GM23338 (cell line): ENCODE data around the gene RSU1. TPM values are rescaled to one million over a fixed set of nuclear protein-coding genes. Genes with fewer than 3 reads are reported as not detected.

Experiments used
- ATAC-seq: fragments of 200-7000 bp; cut with Tn5 transposase; 3 replicates; pipeline ENCODE4 v1.9.1; 2020
- DNase-seq: peaks from one replicate; pipeline ENCODE4 v3.0.0-alpha.2; 2015; ENCODE audit warnings: low spot score
- H2AFZ ChIP-seq: fragments of 200-600 bp; sonication (generic); 2 replicates; pipeline ENCODE4 v1.8.0; 2016; ENCODE audit warnings: antibody characterized with exemption, mild to moderate bottlenecking, moderate library complexity
- H3F3A ChIP-seq: fragments of 200-600 bp; sonication (generic); replicated peaks from 2 replicates; pipeline ENCODE4 v1.8.0; 2017; ENCODE audit warnings: antibody characterized with exemption, mixed run types, low read depth
- H3K27ac ChIP-seq: fragments of 200-600 bp; sonication (generic); 2 replicates; pipeline ENCODE4 v1.6.1; 2016; ENCODE audit warnings: low read depth
- H3K27me3 ChIP-seq: fragments of 200-600 bp; sonication (generic); 2 replicates; pipeline ENCODE4 v1.8.0; 2016; ENCODE audit warnings: mild to moderate bottlenecking, mixed run types, moderate library complexity; ENCODE audit not compliant: insufficient read depth
- H3K36me3 ChIP-seq: fragments of 200-600 bp; sonication (generic); 2 replicates; pipeline ENCODE4 v1.8.0; 2016; ENCODE audit warnings: mild to moderate bottlenecking; ENCODE audit not compliant: insufficient read depth
- H3K4me1 ChIP-seq: fragments of 200-600 bp; sonication (generic); 2 replicates; pipeline ENCODE4 v1.8.0; 2016; ENCODE audit warnings: mild to moderate bottlenecking, moderate library complexity; ENCODE audit not compliant: insufficient read depth
- H3K4me2 ChIP-seq: fragments of 200-600 bp; sonication (generic); 2 replicates; pipeline ENCODE4 v1.7.1; 2017; ENCODE audit warnings: mixed run types
- H3K4me3 ChIP-seq: fragments of 200-600 bp; sonication (generic); 2 replicates; pipeline ENCODE4 v1.6.1; 2016; ENCODE audit warnings: mixed run types
- H3K79me2 ChIP-seq: fragments of 200-600 bp; sonication (generic); replicated peaks from 2 replicates; pipeline ENCODE4 v1.8.0; 2017; ENCODE audit warnings: mild to moderate bottlenecking; ENCODE audit not compliant: insufficient read depth
- H3K9me2 ChIP-seq: fragments of 200-600 bp; sonication (generic); 2 replicates; pipeline ENCODE4 v1.8.0; 2017; ENCODE audit not compliant: insufficient read depth
- H4K20me1 ChIP-seq: fragments of 200-600 bp; sonication (generic); replicated peaks from 2 replicates; pipeline ENCODE4 v1.8.0; 2017; ENCODE audit warnings: mild to moderate bottlenecking; ENCODE audit not compliant: insufficient read depth
- H3K27ac Mint-ChIP-seq: 2 replicates; pipeline ENCODE4 v1.8.0; 2020; ENCODE audit warnings: inconsistent platforms, mild to moderate bottlenecking, moderate library complexity, mixed read lengths
- H3K27me3 Mint-ChIP-seq: 3 replicates; pipeline ENCODE4 v1.8.0; 2022; ENCODE audit warnings: low read depth, mild to moderate bottlenecking, moderate library complexity, mixed read lengths, inconsistent platforms; ENCODE audit not compliant: insufficient read depth, poor library complexity
- H3K36me3 Mint-ChIP-seq: 3 replicates; pipeline ENCODE4 v1.8.0; 2021; ENCODE audit warnings: low read depth, mild to moderate bottlenecking, inconsistent platforms, moderate library complexity, mixed read lengths
- H3K4me1 Mint-ChIP-seq: 3 replicates; pipeline ENCODE4 v1.8.0; 2020; ENCODE audit warnings: mild to moderate bottlenecking, inconsistent platforms, mixed read lengths
- H3K4me3 Mint-ChIP-seq: 3 replicates; pipeline ENCODE4 v1.8.0; 2021; ENCODE audit warnings: moderate library complexity, mild to moderate bottlenecking, inconsistent platforms, mixed read lengths
- H3K9me3 Mint-ChIP-seq: 3 replicates; pipeline ENCODE4 v1.8.0; 2020; ENCODE audit warnings: moderate library complexity, mild to moderate bottlenecking, inconsistent platforms, mixed read lengths
- CREB1 ChIP-seq: fragments of 250-450 bp; sonication (Bioruptor Pico); IDR thresholded peaks from 2 replicates; pipeline ENCODE4 v1.5.0; 2020; ENCODE audit warnings: low read depth, mild to moderate bottlenecking, moderate library complexity
- JUNB ChIP-seq: IDR thresholded peaks from one replicate; pipeline ENCODE4 v1.6.1; 2016; ENCODE audit warnings: antibody characterized with exemption; ENCODE audit not compliant: unreplicated experiment
- REST ChIP-seq: IDR thresholded peaks from one replicate; pipeline ENCODE4 v1.6.1; 2018; ENCODE audit warnings: antibody characterized with exemption; ENCODE audit not compliant: unreplicated experiment
- ZNF114 ChIP-seq: fragments of 250-450 bp; sonication (Bioruptor Pico); IDR thresholded peaks from 2 replicates; pipeline ENCODE4 v1.5.0; 2020; ENCODE audit warnings: mild to moderate bottlenecking, moderate library complexity
- ZNF462 ChIP-seq: fragments of 250-450 bp; sonication (Bioruptor Pico); IDR thresholded peaks from 2 replicates; pipeline ENCODE4 v1.5.0; 2020; ENCODE audit warnings: mild to moderate bottlenecking, moderate library complexity
- polyA plus RNA-seq: library from polyadenylated mRNA; unstranded; fragments of >200 nt; fragmentation: Nextera tagmentation; extraction: Ambion mirVana; gene quantifications from 2 replicates; pipeline ENCODE4 v1.2.1, GENCODE V29; 2016
- total RNA-seq: library from RNA; depleted of rRNA; stranded (reverse); fragments of >200 nt; shearing (Covaris generic); gene quantifications from 2 replicates; pipeline ENCODE4 v1.2.3, GENCODE V29; 2014

RSU1 gene
- total and polyA plus RNA-seq, 2 experiments from 2014 or later, result 62.7 to 96.2 TPM

DNA sequence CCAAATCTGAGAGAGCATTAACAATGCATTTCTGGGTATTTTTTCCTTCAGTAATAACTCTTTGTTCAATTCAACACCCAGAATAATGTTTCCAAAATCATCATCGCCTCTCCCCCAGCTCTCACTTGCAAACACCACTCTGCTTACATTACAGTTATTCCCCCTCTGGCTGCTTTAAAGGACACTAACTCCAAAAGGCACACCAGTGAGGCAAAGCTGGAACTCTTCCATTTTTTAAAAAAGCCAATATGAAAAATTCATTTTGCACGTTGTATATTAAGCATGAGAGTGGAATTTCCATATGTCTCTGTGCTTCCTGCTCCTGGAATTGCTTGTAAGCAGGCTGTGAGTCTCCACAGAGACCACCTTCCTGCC is 204.3 kb downstream of the RSU1 start:
- ATAC-seq, result no peak
- H3K4me2 ChIP-seq, result no peak overlapping the region

DNA sequence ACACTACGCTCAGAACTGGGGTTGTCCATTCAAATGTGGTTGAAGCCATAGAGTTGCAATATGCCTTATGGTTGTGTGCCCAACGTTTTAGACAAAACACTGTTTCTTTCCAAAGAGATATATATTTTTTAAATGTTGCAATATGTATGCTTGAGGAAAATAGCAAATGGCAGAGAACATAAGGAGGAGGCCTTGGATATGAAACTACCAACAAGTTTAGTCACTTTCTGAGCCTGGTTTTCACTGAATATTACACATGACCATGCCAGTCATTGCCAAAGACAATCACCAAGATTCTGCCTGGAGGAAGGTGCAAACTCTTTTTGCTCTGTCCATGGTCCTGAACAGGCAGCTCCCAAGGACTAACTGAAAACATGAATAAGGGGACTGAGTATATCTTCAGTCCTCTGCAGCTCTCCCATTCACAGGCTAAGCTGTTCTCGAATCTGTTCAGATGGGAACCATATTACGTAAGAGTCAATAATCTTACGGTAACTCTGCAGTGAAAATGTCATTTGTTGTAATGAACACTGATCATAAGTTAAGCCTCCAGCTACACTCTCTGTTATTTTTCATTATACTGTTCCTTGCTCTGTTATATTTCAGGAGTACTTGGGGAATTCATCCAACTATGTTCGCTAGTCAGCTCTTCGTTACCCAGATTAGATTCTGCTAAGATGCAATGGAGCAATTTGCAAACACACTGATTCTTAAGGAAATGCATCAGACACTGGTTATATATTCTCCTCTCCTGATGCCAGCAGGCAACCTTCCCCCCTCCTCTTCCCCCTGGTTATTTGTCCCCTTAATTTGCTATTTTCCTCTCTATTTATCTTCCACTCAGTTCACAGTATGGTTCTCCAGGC is 204.9 kb downstream of the RSU1 start:
- Mint-ChIP-seq H3K27me3 (peaks cover 2% of the 10 kb centered on the region), H3K27ac (no peak overlapping the region), H3K4me1 (no peaks in the 10 kb centered on the region), H3K36me3 (no peaks in the 10 kb centered on the region; the same call in 2 of the 3 replicates), H3K9me3 (peaks cover 9% of the 10 kb centered on the region; the same call in 1 of the 3 replicates), H3K4me3 (no peak overlapping the region)
- no peaks in the 10 kb centered on the region for H3F3A ChIP-seq
- no peaks in the 10 kb centered on the region for H3K36me3 ChIP-seq
- H3K4me3 ChIP-seq, result no peak overlapping the region
- H3K27ac ChIP-seq, result no peak overlapping the region
- no peaks in the 10 kb centered on the region for H3K9me2 ChIP-seq
- ATAC-seq (peak; percentile 86), DNase-seq (peak; percentile 78)
- H3K79me2 ChIP-seq, result no peaks in the 10 kb centered on the region; the same call in 1 of the 2 replicates
- no peak overlapping the region for H2AFZ ChIP-seq
- H3K4me1 ChIP-seq, result no peaks in the 10 kb centered on the region
- H3K4me2 ChIP-seq, result no peak overlapping the region
- peaks cover 6% of the 10 kb centered on the region for H4K20me1 ChIP-seq
- H3K27me3 ChIP-seq, result no peaks in the 10 kb centered on the region
- TF ChIP-seq ZNF114 (CRISPR knock-in tag) (no peak), REST (peak; percentile 92), JUNB (no peak)

More for the DNA sequence above, 204.3 kb downstream of the RSU1 start:
- Mint-ChIP-seq H3K9me3 (peaks cover 10% of the 10 kb centered on the region; the same call in 1 of the 3 replicates), H3K4me3 (no peak overlapping the region), H3K27ac (no peak overlapping the region), H3K36me3 (no peaks in the 10 kb centered on the region; the same call in 2 of the 3 replicates), H3K4me1 (no peaks in the 10 kb centered on the region), H3K27me3 (peaks cover 2% of the 10 kb centered on the region)
- no peaks in the 10 kb centered on the region for H3K9me2 ChIP-seq
- H3K79me2 ChIP-seq, result peaks cover 3% of the 10 kb centered on the region; the same call in 1 of the 2 replicates
- H3K4me3 ChIP-seq, result no peak overlapping the region
- no peaks in the 10 kb centered on the region for H3K4me1 ChIP-seq
- no peak for DNase-seq
- no peaks in the 10 kb centered on the region for H3K36me3 ChIP-seq
- no peak for TF ChIP-seq CREB1 (CRISPR knock-in tag)
- no peak overlapping the region for H3K27ac ChIP-seq
- H4K20me1 ChIP-seq, result peaks cover 6% of the 10 kb centered on the region
- no peaks in the 10 kb centered on the region for H3F3A ChIP-seq
- no peak overlapping the region for H2AFZ ChIP-seq
- no peaks in the 10 kb centered on the region for H3K27me3 ChIP-seq

GRCh38 chr10:16611037-16611436 is 206.2 kb downstream of the RSU1 start:
- DNase-seq, result no peak
- Mint-ChIP-seq H3K4me3 (no peak overlapping the region), H3K27me3 (peaks cover 2% of the 10 kb centered on the region), H3K9me3 (peaks cover 4% of the 10 kb centered on the region; the same call in 1 of the 3 replicates), H3K27ac (no peak overlapping the region), H3K4me1 (no peaks in the 10 kb centered on the region), H3K36me3 (no peaks in the 10 kb centered on the region; the same call in 2 of the 3 replicates)
- H3K36me3 ChIP-seq, result no peaks in the 10 kb centered on the region
- H2AFZ ChIP-seq, result no peak overlapping the region
- peaks cover 6% of the 10 kb centered on the region for H4K20me1 ChIP-seq
- no peak overlapping the region for H3K4me2 ChIP-seq
- no peak overlapping the region for H3K4me3 ChIP-seq
- no peaks in the 10 kb centered on the region for H3K9me2 ChIP-seq
- no peaks in the 10 kb centered on the region for H3K4me1 ChIP-seq
- no peaks in the 10 kb centered on the region for H3F3A ChIP-seq
- no peak for ATAC-seq
- no peaks in the 10 kb centered on the region for H3K27me3 ChIP-seq
- H3K27ac ChIP-seq, result no peak overlapping the region
- no peaks in the 10 kb centered on the region for H3K79me2 ChIP-seq
- no peak for TF ChIP-seq CREB1 (CRISPR knock-in tag)
- no peak for TF ChIP-seq ZNF462
